ENCODE data around the gene RBM20. TPM values are rescaled to one million over a fixed set of nuclear protein-coding genes. Genes with fewer than 3 reads are reported as not detected.
"Not testable (repeated sequence)": the region's sequence is repeated elsewhere in the genome, so short reads cannot be mapped to it uniquely, and the experiment has no call there.

RBM20 gene
- polyA plus RNA-seq, 1 donor = 13.5 TPM

DNA sequence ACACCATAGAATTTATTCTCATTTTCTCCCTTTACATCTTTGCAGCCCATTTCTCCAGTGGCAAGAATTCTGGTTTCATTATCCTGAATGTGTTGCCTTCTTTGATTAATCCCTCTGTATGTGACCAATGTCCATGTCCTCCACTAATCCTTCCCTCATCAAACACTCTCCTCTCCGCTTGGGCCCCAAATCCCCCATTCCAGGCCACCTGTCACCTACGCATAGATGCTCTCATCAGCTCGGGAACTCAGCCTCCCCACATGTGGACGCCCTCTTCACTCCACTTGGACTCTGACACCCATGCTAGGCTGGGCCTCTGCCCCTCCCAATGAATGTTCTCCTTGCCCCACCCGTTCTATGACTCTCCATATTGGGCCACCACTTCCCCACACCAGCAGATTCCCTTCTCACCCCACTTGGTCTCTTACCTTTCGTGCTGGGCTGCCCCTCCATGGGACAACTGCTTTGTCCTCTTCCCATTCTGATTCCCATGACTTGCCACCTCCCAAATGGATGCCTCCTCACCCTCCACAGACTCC, 18.7 kb upstream of the RBM20 start:
- DNase-seq (ENCODE audit: low read depth) = no peak

DNA sequence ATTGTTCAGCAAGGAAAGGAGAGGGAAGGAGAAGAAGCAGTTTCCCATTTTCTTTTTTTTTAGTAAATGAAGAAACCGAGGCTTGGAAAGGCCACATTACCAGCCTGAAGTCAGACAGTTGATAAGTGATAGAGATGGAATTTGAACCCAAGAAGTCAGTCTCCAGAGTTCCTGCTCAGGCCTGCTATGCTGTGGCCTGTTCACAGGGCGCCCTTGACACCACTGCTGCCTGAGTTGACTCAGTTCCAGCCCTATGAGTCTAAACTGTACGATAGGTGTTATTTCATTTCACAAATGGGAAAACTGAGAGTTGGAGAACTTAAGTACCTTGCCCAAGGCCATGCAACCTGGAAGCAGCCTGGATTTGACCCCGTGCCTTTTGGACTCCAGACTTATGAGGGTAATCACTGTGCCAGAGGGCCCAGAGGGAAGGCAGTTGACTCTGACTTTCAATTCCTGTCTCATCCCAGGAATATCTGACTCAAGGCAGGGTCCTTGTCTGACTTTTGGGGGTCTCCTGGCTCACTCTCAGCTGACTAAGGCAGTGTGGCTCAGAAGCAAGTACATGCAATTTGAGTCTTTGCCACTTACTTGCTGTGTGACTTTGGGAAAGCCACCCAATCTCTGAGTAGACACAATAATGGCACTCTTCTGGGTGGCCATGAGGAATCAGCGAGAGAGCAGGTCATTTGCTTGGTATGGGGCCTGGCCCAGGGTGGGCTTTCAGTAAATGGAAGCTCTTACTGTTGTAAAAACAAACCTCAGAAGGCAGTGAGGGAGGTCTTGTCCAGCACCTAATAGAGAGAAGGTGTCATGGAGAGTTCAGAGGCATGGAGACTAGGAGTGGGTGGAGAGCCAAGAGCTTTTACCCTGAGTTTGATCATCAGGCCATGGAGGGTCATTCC, 17.9 kb upstream of the RBM20 start:
- no peak for DNase-seq (ENCODE audit: low read depth)

DNA sequence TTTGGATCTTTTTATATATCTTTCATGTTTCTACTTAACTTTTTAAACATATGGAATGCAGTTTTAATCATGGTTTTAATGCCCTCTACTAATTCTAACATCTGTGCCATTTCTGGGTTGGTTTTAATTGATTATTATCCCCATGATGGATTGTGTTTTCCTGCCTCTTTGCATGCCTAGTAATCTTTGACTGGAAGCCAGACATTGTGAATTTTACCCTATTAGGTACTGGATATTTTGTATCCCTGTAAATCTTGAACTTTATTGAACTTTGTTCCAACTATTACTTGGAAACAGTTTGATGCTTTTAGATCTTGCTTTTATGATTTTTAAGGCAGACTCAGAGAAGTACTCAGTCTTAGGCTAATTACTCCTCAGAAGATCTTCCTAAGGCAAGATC, 16.0 kb upstream of the RBM20 start:
- no peak for DNase-seq (ENCODE audit: low read depth)

DNA sequence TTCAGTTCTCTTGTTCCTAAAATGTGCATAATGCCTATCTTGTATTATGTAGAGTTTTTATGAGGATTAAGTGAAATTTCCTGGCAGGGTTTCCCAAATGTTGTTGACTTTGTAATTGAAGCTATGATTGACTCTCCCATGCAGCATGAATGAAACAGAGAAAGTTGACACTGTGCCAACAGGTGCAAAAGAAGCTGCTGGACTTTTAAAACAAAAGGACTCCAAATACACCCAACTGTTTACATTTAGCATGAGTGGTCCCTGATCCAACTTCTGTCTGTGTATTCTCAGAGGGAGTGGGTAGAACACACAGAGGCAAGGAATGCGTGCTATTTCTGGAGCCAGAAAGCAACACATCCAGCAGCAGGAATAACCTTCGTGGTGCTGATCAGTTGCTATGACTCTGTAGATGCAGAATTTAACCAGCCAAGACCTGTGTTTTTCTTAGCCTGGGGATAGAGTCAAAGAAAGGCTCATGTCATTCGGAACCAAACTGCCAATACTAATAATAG, 14.4 kb upstream of the RBM20 start:
- no peak for DNase-seq (ENCODE audit: low read depth)

DNA sequence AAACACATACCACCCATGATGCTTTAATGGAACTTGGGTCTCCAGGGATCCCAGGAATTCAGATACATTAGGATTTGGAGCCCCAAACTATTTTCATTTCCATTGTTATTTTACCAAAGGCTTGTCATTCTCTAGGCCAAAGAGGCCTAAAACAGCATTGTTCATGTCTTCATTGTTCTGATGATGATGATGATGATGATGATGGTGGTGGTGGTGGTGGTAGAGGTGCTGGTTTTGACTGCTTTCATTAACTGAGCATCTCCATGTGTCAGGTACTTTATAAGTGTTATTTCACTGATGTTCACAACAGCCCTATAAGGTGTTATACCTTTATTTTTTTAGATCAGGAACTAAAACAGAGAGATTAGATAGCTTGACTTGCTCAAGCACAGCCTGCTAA, 12.2 kb upstream of the RBM20 start:
- no peak for DNase-seq (ENCODE audit: low read depth)

DNA sequence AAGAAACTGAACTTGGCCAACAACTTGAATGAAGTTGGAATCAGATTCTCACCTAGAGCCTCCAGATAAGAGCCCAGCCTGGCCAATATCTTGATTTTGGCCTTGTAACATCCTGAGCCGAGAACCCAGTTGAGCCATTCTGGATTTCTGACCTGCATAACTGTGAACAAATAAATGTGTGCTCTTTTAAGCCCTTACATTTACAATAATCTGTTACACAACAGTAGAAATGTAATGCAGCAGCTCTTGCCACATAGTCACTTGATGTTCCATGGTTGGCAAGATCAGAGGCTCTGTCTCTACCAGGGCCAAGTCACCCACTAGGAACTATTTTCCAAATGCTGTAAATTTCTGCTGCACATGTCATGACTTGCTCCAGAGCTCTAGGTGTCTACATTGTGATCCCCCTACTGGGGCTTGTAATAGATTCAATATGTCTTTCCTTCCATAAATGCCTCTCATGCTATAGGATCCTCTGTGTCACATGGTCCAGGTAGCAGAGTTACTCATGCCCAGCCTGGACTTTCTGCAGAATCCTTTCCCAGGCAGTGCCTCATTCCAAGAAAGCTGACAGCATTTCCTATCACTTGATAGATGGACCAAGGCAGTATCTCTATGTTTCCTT, 11.4 kb upstream of the RBM20 start:
- DNase-seq (ENCODE audit: low read depth) = no peak

DNA sequence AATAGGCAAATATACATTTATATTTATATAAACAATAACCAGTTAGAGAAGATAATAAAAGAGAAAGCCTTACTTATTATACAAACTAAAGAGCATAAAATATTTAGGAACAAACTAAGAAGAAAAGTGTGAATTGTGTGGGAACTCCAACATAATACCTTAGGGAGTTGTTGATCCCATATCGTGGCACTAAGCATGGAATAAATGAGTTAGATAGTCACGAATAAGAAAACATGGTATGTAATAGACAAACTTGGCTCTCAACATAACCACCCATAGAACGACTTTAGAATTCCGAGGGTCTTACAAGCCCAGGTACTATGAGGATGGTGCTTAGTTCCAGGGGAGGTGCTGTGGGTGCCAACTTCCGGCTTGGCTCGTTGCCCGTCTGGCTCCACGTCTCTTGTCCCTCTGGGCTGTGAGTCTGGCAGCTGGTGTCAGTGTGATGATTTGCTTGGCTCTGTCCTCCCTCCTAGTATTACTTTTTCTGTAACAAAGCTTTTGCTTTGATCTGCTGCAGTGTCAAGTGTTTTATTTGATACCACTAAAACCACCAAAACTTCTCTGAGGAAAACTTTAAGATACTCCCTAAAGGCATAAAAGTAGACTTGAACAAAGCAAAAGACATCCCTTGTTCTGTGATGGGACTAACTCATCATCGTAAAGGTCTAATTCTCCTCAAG, 9.5 kb upstream of the RBM20 start:
- DNase-seq (ENCODE audit: low read depth) = no peak

DNA sequence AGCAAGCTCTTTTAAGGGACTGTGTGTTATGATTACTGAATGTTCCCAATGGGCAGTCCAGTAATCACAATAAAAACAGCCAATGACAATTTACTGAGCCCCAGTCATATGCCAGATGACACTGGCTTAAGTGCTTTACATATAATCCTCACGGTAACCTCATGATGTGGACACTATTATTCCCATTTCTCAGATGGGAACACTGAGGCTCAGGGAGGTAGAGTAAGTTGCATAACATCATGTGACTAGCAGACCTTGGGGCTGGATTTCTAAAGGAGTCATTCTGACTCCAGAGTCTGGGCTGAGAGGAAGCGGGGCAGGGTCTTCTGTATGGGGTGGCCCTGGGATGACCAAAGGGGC, 7.6 kb upstream of the RBM20 start:
- DNase-seq (ENCODE audit: low read depth) = no peak

DNA sequence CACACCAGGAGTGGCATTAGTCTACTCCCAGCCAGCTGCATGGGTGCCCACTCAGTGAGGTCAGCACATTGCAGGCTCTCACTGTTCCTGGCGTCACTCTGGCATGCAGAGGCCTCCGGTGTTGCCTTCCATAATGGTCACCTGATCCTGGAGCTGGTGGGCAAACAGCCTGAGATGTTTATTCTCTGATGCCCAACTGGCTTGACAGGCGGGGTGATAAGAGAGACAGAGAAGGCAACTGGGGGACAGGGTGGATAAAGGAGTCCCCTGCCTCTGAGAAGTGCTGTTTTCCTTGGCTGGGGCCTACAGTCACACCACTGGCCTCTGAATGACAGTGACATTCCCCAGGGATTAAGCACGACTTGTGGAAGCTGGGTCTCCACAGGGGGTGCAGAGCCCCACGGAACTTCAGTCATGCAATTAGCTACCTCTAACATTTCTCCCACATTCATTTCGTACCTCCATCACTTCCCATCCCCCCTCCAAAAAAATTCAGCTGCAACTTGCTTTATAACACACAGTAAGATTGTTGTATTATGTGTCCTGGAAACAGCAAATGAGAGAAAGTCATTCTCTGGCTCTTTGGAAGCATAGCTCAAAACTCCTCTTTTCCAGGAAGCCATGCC, 7.1 kb upstream of the RBM20 start:
- DNase-seq (ENCODE audit: low read depth) = no peak

DNA sequence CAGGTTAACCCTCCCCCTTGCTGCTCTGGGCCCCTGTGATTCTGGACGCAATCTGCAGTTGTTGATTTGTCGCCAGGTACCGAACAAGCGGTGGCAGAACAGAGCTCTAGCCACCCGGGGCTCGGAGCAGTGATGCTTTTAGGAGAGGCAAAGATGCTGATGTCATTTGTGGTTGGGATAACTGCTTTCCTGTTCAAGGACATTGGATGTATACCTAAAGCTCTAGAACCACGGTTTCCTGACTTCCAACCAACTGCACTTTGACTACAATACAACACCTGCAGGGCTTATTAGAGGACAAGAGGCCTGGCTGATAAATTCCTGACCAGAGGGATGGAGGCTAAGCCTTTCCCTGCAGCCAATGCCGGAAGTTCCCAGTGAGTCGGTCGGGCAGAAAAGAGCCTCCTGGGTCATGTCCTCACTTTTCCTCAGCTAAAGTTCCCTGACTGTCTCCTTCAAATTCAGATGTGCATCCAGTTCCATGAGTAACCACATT, 6.5 kb upstream of the RBM20 start:
- DNase-seq (ENCODE audit: low read depth) = no peak

DNA sequence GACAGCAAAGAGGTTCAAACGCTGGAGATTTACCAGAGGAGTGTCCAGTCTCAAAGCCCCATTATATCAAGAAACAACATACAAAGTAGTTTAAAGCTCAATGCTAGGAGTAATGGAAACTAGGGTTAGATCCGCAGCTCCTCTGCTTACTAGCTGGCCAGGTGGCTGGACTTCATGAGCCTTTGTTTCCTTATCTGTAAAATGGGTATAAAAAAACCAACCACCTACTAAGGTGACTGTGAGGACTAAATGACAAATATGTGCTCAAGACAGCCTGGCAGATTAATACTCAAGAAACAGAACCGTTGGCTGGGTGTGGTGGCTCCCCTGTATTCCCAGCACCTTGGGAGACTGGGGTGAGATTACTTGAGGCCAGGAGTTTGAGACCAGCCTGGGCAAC, 5.8 kb upstream of the RBM20 start:
- no peak for DNase-seq (ENCODE audit: low read depth)

DNA sequence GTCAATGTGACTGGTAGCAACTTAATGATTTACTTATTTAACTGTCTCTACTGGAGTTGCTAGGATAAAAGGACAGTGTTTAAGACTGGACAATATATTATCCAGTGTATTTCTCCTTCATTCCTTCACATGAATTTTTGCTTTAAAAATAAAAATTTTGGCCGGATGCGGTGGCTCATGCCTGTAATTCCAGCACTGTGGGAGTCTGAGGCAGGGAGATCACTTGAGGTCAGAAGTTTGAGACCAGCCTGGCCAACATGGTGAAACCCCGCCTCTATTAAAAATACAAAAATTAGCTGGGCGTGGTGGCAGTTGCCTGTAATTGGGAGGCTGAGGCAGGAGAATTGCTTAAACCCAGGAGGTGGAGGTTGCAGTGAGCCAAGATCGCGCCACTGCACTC, 5.1 kb upstream of the RBM20 start:
- not testable (repeated sequence) for DNase-seq (ENCODE audit: low read depth)

DNA sequence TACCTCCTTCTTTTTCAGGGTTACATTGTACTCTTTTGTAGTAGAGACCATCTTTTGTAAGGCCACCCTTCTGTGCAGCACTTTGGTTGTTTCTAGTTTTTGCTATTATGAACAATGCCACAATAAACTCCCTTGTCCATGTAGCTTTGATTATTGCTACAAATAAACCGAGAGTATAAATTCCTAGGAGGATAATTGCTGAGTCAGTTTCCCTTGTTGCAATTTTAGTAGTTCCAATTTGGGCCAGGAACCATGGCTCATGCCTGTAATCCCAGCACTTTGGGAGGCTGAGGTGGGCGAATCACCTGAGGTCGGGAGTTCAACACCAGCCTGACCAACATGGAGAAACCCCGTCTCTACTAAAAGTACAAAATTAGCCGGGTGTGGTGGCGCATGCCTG, 4.3 kb upstream of the RBM20 start:
- not testable (repeated sequence) for DNase-seq (ENCODE audit: low read depth)

DNA sequence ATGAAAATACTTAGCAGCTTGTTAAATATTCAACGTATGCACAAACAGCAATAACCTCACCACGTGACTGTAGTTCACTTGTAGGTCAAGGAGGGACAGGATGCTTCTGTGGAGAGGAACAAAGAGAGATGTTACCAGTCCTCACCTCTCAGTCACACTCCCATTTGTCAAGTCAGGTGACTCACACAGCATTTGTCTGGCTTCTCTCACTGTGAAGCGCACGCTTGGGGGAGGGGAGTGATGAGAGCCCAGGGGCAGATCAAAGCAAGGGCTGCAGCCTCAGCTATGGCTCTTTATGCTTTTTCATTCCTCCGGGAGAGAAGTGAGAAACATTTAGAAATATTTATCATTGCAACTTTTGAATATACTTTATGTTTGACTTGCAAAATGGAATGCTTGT, 2.9 kb upstream of the RBM20 start:
- no peak for DNase-seq (ENCODE audit: low read depth)

DNA sequence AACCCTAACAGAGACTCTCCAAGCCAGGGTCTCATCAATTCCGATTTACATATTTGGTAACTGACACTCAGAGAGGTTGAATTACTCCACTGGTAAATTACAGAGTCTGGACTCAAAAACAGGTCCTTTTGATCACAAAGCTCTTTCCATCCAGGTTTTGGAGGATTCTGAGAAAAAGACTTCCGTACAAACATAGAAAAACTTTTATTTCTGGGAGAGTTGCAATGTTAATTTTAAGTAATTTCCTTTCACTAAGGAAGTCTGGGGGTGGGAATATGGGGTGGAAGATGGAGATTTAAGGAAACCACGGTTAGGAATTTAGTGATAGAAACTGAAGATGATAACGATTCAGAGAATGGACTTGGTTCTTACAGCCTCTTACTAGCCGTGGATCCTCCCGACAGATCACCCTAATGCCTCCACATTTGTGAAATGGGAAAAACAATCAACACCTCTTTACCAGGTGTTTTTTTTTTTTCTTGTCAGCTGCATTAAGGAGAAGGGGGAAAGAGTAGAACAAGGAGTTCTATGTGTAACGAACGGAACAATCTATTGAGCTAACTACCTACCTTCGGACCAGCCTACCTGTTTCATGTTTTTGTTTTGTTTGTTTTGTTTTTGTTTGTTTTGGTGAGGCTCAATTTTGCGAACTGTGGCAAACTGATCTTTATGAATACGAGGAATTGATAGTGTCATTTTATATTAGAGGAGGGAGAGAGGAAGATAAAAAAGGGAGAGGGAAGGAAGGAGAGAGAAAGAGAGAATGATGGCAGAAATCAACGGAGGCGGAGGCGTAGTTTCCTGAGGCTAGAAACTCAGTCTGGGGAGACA, 1.7 kb upstream of the RBM20 start:
- DNase-seq (ENCODE audit: low read depth) = no peak

DNA sequence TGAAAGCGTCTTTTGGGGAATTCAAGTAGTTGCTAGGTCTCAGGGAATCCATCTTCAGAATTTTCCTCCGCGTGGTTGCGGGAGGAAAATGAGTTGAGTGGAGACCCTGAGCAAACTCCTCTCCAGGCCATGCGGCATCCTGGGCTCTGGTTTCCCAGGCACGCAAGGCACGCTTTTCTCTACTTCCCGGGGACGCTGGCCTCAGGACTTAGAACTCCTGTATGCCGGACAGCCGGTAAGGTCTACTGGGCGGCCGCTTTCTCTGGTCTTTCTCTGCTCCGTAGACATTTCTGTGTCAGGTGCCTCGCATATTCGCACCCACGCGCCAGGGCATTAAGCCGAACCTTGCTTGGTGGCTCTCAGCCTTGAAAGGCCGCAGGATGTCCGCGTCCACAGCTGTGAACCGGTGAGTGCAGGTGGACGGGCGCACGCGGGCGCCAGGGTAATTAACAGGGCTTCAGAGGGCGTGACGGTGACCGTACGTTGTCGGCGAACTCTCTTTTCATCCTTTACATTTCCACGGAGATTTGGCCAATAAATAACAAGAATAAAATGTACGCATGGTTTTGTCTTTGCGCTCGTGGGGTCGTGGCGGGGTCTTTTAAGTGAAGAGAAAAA, 992 bp upstream of the RBM20 start:
- DNase-seq (ENCODE audit: low read depth) = no peak

DNA sequence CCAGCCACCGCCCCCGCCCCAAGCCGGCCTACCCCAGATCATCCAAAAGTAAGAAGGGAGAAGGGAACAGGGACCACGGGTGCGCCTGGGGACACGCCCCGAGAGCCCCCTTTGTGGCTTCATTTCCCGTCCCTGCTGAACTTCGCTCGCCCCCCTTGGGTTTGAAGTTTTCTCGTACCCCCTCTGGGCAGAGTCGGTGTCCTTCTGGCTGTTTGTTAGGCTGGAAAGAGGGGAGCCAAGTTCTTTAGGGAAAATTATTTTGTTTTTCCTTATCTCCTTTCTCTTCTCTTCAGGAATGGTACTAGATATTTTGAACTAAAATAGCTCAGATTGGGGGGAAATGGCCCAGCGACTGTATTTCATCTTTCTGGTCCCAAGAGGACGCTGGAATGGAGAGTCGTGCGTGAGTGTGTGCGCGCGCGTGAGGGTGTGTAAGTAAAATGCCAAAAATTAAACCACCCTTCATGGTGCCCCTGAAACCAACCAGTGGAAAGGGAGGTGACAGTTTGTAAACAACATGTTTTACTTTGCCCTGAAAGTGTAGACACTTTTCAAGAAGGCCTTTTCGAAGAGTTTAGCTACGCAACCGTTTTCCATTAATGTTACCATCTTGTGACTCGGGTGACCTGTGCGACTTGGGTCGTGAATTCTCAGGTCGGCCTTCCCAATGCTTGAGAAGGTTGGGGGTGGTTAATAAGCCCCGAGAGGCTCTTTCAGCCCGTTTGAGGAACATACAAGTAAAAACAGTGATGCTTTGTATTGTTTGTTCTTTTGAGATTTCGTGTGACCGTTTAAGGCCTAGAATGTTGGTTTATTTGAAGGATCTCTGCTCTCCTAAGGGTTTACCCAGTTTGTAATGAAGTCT, 694 bp downstream of the RBM20 start:
- no peak for DNase-seq (ENCODE audit: low read depth)

DNA sequence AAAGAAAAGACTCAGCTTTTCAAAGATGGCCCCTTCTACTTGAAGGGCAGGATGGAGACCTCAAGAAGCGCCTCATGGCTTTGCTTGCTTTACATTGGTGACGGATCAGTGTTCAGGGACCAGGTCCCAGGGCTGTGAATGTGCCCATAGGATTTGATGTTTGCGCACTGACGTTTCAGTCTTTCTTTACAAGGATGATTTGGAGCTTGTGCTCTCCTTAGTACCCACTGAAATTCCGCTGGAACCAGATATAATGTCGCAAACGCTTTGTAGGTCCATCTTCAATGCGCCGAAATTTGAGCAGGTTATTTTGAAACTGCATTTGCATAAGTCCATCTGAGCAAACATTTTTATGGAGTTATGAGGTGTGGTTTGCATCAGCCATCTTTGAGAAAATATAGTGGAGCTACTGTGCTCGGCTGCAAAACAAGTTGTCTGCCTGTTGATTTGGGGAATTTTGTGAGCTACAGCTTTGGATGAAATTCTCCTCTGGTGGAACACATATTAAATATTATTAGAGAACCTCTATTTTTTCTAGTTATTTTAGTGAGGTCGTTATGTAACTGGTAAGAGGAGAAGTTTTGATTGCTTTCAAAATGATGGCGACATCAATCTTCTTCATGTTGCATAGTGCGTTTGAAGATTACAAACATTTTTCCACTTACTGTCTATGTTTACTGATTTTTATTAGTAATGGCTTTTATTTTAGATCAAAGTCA, 2.4 kb downstream of the RBM20 start:
- no peak for DNase-seq (ENCODE audit: low read depth)

DNA sequence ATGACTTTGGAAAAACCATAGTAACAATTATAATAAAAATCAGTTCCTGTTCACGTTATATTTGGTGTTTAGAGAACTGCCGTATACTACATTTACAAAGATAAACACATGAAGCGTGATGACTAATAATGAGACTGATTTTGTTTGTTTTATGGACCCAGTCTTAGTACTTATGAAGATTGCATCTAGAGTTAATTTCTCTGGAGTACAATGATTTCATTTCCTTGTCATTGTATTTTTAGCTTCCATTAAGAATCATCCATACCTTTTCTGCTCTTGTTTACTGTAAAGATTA, 2.9 kb downstream of the RBM20 start:
- no peak for DNase-seq (ENCODE audit: low read depth)
